Stimulated activated naive B cell treated with anti-CD40 and anti-IgM and Interleukin-4, amounts not matched to agents 10 μg/mL and 1 μg/mL and 100 μg/mL, for 72 hours (primary cell): ENCODE results near the gene EDC4.
"Not testable (repeated sequence)": the region's sequence is repeated elsewhere in the genome, so short reads cannot be mapped to it uniquely, and the experiment has no call there.

Source experiments
- ATAC-seq, 2 donors: fragments of 150-1000 bp; cut with Tn5 transposase; replicated peaks; 2 replicates each; pipeline ENCODE4 v1.10.0; 2021; ENCODE audit warnings: moderate library complexity in 1 of 2
- DNase-seq: peaks from one replicate; pipeline ENCODE4 v3.0.0; 2021
- H3K27ac Mint-ChIP-seq: one replicate; pipeline ENCODE4 v1.8.0; 2022; ENCODE audit warnings: mild to moderate bottlenecking, mixed read lengths
- H3K27me3 Mint-ChIP-seq, 2 donors: one replicate each; pipeline ENCODE4 v1.8.0; 2022; ENCODE audit warnings: mixed read lengths in 2 of 2
- H3K36me3 Mint-ChIP-seq, 2 donors: one replicate each; pipeline ENCODE4 v1.8.0; 2022; ENCODE audit warnings: mixed read lengths in 2 of 2, mild to moderate bottlenecking in 1 of 2
- H3K4me1 Mint-ChIP-seq, 2 donors: one replicate each; pipeline ENCODE4 v1.8.0; 2022; ENCODE audit warnings: mixed read lengths in 2 of 2, mild to moderate bottlenecking in 1 of 2
- H3K4me3 Mint-ChIP-seq, 2 donors: one replicate each; pipeline ENCODE4 v1.8.0; 2022; ENCODE audit warnings: mild to moderate bottlenecking in 2 of 2, mixed read lengths in 2 of 2, moderate library complexity in 1 of 2
- H3K9me3 Mint-ChIP-seq, 2 donors: one replicate each; pipeline ENCODE4 v1.8.0; 2022; ENCODE audit warnings: mixed read lengths in 2 of 2, mild to moderate bottlenecking in 1 of 2

Gene EDC4

DNA sequence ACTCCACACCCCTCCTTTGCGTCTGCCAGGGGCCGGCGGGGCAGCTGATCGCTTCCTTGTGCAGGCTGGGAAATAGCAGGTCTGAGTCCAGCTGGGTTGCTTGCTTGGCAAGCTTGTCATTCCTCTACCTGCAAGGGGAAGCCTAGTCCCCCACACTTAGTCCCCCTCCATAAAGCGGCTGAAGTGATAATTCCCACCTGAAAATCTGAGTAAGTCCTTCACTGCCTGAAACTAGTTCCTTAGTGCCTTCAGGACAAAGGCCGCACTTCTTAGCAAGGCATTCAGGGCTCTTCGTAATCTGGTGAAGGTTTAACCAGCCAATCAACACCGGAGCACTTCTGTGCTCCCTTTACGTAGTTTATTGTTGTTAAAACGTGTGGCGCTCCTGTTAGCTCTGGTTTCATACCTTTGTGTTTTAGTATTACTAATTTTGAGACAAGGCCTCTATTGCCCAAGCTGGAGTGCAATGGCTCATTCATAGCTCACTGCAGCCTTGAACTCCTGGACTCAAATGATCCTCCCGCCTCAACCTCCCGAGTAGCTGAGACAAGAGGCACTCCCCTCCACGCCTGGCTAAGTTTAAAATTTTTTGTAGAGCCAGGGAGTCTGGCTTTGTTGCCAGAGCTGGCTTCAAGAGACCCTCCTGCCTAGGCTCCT lies 21.0 kb downstream of the EDC4 start:
- Mint-ChIP-seq H3K4me1 (peaks cover 18 to 24% of the 10 kb centered on the region in 2 donors), H3K36me3 (peaks cover 0 to 3% of the 10 kb centered on the region in 2 donors), H3K27ac (peak overlapping the region; percentile 98), H3K4me3 (peak overlapping the region; percentile 91 to 95), H3K9me3 (no peaks in the 10 kb centered on the region), H3K27me3 (no peaks in the 10 kb centered on the region)
- no peak for ATAC-seq
- DNase-seq, result no peak

DNA sequence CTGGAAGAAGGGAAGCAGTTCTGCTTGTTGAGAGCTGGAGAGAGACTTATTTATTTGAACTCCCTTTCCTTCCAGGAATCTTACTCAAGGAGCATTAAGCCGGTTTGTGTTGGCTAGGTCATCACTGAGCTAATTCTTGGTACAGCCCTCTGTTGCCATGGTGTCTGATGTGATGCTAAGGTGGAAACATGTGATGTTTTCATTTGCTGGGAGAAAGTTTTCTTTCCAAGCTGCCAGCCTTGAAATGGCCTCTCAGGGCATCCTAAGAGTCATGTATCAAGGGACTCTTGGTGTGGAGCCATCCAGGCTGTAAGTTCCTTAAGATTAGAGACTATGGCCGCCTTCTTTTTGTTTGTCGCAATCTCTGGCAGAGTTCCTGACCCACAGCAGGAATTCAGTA lies 24.4 kb downstream of the EDC4 start:
- DNase-seq, result no peak
- Mint-ChIP-seq H3K36me3 (peaks cover 3% of the 10 kb centered on the region in 2 donors), H3K4me3 (no peak overlapping the region), H3K27ac (no peak overlapping the region), H3K4me1 (peaks cover 26 to 39% of the 10 kb centered on the region in 2 donors), H3K27me3 (no peaks in the 10 kb centered on the region), H3K9me3 (no peaks in the 10 kb centered on the region)
- ATAC-seq, result no peak

DNA sequence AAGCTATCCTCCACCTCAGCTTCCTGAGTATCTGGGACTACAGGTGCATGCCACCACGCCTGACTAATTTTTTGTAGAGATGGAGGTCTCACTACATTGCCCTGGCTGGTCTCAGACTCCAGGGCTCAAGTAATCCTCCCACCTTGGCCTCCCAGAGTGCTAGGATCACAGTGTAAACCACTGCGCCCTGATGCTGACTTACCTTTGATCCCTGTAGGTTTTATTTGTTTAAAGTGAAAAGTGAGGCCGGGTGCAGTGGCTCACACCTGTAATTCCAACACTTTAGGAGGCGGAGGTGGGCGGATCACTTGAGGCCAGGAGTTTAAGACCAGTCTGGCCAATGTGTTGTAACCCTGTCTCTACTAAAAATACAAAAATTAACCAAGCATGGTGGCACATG lies 28.9 kb downstream of the EDC4 start:
- ATAC-seq (no peak), DNase-seq (no peak)
- Mint-ChIP-seq H3K4me3 (no peak overlapping the region), H3K36me3 (peaks cover 15 to 16% of the 10 kb centered on the region in 2 donors), H3K27me3 (no peaks in the 10 kb centered on the region), H3K9me3 (no peaks in the 10 kb centered on the region), H3K4me1 (peaks cover 15 to 30% of the 10 kb centered on the region in 2 donors), H3K27ac (no peak overlapping the region)

DNA sequence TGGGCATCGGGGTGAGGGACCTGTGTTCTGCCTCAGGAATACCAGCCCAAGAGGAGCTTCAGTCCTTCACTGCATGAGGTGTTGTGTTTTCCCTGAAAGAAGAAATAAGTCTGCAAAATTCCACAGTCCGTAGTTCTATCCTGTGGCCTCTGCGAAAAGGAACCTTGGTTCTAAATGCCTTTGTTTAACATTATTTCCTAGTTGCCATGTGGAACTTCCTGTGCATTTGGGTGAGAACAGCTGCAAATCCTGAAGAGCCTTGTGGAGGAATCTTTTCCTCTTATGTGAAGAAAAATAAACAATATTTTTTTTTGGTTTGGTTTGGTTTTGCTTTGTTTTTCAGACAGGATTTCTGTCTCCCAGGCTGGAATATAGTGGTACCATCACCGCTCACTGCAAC lies 30.0 kb downstream of the EDC4 start:
- Mint-ChIP-seq H3K4me1 (peaks cover 14 to 23% of the 10 kb centered on the region in 2 donors), H3K27ac (no peak overlapping the region), H3K27me3 (no peaks in the 10 kb centered on the region), H3K9me3 (no peaks in the 10 kb centered on the region), H3K36me3 (peaks cover 15 to 18% of the 10 kb centered on the region in 2 donors), H3K4me3 (no peak overlapping the region)
- DNase-seq, result no peak
- ATAC-seq, result no peak

DNA sequence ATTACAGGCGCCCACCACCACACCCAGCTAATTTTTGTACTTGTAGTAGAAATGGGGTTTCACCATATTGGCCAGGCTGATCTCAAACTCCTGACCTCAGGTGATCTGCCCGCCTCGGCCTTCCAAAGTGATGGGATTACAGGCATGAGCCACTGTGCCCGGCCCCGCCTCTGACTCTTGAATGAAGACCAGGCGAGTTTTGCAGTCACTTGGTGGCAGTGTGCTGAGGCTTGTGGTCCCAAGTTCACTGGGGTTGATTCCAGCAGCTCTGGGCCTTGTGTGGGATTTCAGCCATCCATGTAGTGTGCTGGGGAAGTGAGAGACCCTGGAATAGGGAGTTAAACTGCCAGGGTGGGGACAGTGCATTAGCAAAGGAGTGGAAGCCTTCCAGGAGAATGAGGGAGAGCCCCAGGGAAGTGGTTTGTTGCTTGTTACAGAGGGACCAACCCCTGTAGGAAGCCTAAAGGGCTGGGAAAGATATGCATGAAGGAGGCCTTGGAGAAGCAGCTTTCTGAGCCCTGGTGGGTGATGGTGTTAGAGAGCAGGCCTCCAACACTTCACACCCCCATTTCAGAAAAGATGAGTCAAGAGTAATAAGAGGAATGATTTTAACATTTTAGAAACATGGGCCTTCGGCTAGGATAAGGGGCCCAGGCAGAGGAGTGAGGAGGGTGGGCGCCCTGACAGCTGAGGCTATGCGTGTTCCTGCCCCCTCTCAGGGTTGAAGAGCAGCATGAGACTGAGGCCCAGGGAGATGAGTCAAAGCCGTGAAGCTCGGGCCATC lies 34.7 kb downstream of the EDC4 start:
- H3K36me3 Mint-ChIP-seq, result peaks cover 25 to 44% of the 10 kb centered on the region in 2 donors
- H3K27ac Mint-ChIP-seq, result peak overlapping the region; percentile 68

DNA sequence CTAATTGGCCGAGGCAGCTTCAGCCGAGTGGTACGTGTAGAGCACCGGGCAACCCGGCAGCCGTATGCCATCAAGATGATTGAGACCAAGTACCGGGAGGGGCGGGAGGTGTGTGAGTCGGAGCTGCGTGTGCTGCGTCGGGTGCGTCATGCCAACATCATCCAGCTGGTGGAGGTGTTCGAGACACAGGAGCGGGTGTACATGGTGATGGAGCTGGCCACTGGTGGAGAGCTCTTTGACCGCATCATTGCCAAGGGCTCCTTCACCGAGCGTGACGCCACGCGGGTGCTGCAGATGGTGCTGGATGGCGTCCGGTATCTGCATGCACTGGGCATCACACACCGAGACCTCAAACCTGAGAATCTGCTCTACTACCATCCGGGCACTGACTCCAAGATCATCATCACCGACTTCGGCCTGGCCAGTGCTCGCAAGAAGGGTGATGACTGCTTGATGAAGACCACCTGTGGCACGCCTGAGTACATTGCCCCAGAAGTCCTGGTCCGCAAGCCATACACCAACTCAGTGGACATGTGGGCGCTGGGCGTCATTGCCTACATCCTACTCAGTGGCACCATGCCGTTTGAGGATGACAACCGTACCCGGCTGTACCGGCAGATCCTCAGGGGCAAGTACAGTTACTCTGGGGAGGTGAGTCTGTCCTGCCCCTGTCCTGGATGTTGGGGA lies 36.3 kb downstream of the EDC4 start:
- DNase-seq, result no peak
- no peaks in the 10 kb centered on the region for H3K9me3 Mint-ChIP-seq
- no peak overlapping the region for H3K4me3 Mint-ChIP-seq
- ATAC-seq, result no peak
- H3K27ac Mint-ChIP-seq, result peak overlapping the region; percentile 15
- peaks cover 19 to 40% of the 10 kb centered on the region in 2 donors for H3K36me3 Mint-ChIP-seq
- H3K27me3 Mint-ChIP-seq, result no peaks in the 10 kb centered on the region
- peaks cover 11 to 20% of the 10 kb centered on the region in 2 donors for H3K4me1 Mint-ChIP-seq

More for the DNA sequence above, 34.7 kb downstream of the EDC4 start:
- Mint-ChIP-seq H3K4me1 (peaks cover 10 to 20% of the 10 kb centered on the region in 2 donors), H3K4me3 (no peak overlapping the region), H3K9me3 (no peaks in the 10 kb centered on the region), H3K27me3 (no peaks in the 10 kb centered on the region)
- no peak for DNase-seq
- no peak for ATAC-seq

DNA sequence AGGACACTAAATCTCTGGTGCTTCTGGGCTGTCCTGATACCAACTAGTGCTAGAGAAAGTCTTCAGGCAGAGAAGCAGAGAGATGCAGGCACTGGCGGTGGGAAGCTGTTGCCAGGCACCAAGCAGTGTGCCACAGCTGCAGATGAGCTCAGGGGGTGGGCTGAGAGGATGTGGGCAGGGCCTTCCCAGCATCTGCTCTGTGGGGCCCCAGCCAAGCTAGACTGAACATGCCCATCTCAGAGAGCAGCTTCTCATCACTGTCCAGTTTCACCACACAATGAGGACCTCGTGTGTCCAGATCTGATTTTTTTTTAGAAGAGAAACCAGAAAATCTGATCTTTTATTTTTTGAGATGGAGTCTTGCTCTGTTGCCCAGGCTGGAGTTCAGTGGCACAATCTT lies 37.3 kb downstream of the EDC4 start:
- H3K27ac Mint-ChIP-seq, result no peak overlapping the region
- H3K27me3 Mint-ChIP-seq, result no peaks in the 10 kb centered on the region
- H3K9me3 Mint-ChIP-seq, result no peaks in the 10 kb centered on the region
- H3K4me3 Mint-ChIP-seq, result no peak overlapping the region
- peaks cover 21 to 43% of the 10 kb centered on the region in 2 donors for H3K36me3 Mint-ChIP-seq
- ATAC-seq (peak; percentile 57 to 65), DNase-seq (no peak)
- H3K4me1 Mint-ChIP-seq, result peaks cover 14 to 16% of the 10 kb centered on the region in 2 donors

DNA sequence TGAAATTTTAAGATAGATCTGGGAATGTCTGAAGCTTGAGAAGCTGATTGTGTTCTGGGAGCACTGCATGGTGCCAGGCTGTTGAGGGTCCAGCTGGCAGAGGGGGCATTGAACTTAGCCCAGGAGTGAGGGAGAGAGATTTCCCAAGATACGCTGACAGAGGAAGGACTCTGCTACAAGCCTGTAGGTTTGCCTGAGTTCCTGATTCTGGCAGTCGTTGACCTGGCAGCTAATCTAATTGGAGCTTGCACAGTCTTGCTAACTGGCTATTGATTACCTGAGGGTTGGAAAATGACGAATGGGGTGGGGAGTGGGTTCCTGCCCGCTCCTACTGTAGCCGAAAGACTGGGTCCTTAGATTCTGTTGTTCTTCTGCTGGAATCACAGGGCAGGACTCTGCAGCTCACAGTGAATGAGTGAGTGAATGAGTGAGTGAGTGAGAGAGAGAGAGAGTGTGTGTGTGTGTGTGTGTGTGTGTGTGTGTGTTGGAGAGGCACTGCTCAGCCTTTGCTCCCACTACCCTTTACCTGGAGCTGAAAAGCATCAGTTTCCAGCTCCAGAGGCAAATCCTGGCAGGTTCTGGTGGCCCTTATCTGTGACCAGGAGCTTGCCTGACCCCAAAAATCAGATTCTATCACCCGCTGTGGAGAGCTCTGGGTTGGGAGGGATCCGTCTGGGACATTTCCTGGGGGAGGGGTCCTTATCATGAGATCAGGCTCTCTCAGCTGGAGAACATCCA lies 42.1 kb downstream of the EDC4 start:
- peaks cover 22 to 42% of the 10 kb centered on the region in 2 donors for H3K36me3 Mint-ChIP-seq
- no peaks in the 10 kb centered on the region for H3K9me3 Mint-ChIP-seq
- no peak overlapping the region for H3K27ac Mint-ChIP-seq
- peaks cover 20 to 24% of the 10 kb centered on the region in 2 donors for H3K4me1 Mint-ChIP-seq
- ATAC-seq (no peak), DNase-seq (no peak)
- H3K27me3 Mint-ChIP-seq, result no peaks in the 10 kb centered on the region
- H3K4me3 Mint-ChIP-seq, result no peak overlapping the region

DNA sequence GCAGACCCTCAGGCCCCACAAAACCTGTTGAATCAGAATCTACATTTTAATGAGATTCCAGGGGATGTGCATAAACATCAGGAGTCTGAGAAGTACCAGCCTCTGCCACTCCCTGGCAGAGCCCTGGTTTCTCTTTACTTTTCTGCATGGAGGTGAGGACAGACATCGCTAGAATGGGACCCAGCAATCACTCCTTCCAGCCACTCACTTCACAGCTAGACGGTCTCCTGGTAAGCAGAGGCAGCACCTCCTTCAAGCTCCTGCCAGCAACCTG lies 42.6 kb downstream of the EDC4 start:
- H3K36me3 Mint-ChIP-seq, result peaks cover 21 to 41% of the 10 kb centered on the region in 2 donors
- H3K9me3 Mint-ChIP-seq, ATAC-seq, DNase-seq, H3K27ac Mint-ChIP-seq, H3K4me3 Mint-ChIP-seq, H3K27me3 Mint-ChIP-seq: not testable (repeated sequence)
- H3K4me1 Mint-ChIP-seq, result peaks cover 19 to 20% of the 10 kb centered on the region in 2 donors

DNA sequence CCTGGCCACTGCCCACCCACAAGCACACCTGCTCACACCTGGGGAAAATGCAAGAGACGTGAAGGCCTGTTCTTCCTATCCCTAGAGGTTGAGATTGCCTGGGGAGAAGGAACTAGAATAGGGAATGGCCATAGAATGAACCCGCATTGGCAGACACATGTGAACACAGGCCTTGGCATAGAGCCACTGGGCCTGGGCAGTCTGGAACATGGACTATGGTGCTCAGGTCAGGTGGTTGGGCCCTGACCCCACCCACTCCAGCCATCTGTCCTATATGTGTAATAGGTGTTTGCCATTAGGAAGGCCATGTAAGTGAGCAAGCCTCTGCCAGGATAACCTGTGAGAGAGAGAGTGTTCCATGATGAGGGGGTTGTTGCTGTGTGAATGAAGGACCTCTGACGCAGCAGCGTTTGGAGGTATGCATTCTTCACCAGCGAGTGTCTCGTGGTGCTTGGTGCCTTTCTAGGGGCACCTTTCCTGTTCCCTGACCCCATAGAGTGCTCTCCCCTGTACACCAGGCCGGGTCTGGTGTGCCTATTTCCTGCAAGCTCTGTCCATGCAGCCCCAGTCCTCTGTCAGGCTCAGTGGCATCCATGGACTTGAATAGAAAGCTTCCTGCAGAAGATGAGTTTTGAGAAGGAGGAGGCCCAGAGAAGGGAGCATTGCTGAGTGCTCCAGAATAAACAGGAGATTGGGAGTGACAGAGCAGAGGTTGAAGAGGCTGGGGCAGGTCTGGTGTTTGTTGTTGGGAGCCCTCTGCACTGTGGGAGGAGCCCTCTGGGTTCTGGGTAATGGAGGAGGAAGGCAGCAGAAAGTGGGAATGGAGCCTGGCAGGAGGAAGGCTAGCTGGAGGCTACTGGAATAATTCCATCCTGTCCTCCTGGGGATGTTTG lies 43.2 kb downstream of the EDC4 start:
- no peak for DNase-seq
- Mint-ChIP-seq H3K36me3 (peaks cover 21 to 42% of the 10 kb centered on the region in 2 donors), H3K27me3 (no peaks in the 10 kb centered on the region), H3K9me3 (no peaks in the 10 kb centered on the region), H3K4me3 (no peak overlapping the region), H3K27ac (peak overlapping the region; percentile 7), H3K4me1 (peaks cover 17 to 19% of the 10 kb centered on the region in 2 donors)
- ATAC-seq, result no peak

DNA sequence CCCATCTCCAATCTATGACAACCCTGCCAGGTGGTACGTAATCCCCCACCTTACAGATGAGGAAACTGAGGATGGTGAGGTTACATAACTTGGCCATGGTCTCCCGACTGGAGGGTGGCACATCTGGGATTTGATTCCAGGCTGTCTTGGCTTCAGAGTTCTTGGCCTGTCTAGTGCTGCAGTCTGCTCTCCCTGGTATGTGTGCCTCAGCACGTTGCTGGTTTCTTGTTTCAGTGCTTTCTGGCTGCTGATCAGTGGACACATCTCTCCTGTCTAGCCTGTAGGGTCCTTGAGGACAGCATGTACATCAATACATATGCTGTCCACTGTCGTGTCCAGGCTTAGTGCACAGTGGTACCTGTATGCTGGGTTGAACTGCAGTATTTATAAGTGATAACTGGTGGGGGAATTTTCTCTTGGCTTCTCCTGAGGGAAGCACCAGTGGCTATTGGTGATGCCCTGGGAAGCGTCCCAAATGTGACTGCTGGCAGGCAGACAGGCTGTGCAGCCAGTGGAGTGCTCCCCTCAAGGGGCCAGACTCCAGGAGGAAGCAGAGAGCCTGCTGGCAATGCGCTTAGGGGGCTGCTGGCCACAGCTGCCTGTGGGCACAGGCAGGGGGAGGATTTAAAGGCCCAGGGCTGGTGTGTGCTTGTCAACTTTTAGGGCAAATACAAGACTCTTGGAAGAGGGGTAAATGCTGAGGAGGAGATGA lies 44.4 kb downstream of the EDC4 start:
- Mint-ChIP-seq H3K9me3 (no peaks in the 10 kb centered on the region), H3K27ac (peak overlapping the region; percentile 77), H3K4me1 (peaks cover 23 to 25% of the 10 kb centered on the region in 2 donors), H3K36me3 (peaks cover 23 to 40% of the 10 kb centered on the region in 2 donors), H3K27me3 (no peaks in the 10 kb centered on the region), H3K4me3 (no peak overlapping the region)
- ATAC-seq (no peak), DNase-seq (no peak)

DNA sequence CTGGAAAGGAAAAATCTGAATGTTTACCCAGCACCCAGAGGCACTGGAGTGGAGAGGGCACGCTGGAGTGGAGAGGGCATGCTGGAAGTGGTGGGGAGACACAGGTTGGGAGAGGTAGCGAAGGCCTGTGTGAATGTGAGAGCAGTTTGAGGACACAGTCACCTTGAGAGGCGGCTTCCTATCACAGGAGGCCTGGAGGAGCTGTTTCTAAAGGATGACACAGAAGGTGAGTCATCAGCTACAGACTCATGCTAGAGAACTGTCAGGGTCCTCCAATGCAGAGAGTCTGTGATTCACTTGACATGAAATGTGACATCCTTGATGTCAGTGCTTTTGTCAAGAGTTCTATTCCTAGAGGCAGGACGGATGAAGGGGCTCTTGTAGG lies 45.0 kb downstream of the EDC4 start:
- H3K4me1 Mint-ChIP-seq, result peaks cover 24 to 26% of the 10 kb centered on the region in 2 donors
- DNase-seq, result no peak
- H3K36me3 Mint-ChIP-seq, result peaks cover 23 to 42% of the 10 kb centered on the region in 2 donors
- H3K27ac Mint-ChIP-seq, result peak overlapping the region; percentile 77
- H3K9me3 Mint-ChIP-seq, result no peaks in the 10 kb centered on the region
- no peak overlapping the region for H3K4me3 Mint-ChIP-seq
- ATAC-seq, result peak; percentile 41 to 71
- no peaks in the 10 kb centered on the region for H3K27me3 Mint-ChIP-seq

DNA sequence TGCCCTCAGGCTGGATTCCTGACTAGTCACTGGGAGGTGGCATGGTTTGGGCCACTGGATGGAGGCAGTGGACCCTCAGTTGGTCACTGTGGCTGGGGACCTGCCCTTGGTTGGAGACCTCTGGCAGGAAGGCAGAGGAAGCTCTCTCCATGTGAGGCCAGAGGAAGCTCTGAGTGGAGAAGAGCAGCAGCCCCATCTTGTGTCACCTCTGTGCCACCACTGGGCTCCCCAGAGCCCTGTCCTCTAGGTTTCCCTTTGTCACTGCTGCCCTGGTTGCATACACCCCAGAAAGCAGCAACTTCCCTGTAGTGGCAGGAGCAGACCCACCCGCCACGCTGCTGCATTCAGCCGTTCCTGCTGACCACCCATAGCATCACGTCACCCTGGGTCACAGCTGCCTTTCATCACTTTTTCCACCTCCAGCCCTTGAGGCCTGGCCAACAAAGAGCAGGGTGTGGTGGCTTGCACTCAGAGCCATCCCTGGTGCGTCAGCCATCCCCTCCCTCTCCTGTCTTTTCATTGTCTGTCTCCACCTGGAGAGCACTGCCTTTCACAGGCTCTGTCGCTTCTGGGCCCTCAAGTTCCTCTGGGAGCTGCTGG lies 46.9 kb downstream of the EDC4 start:
- peaks cover 20 to 35% of the 10 kb centered on the region in 2 donors for H3K36me3 Mint-ChIP-seq
- no peak overlapping the region for H3K27ac Mint-ChIP-seq

More for the DNA sequence above, 46.9 kb downstream of the EDC4 start:
- H3K4me3 Mint-ChIP-seq, result no peak overlapping the region
- ATAC-seq (no peak), DNase-seq (no peak)
- no peaks in the 10 kb centered on the region for H3K9me3 Mint-ChIP-seq
- no peaks in the 10 kb centered on the region for H3K27me3 Mint-ChIP-seq
- H3K4me1 Mint-ChIP-seq, result peaks cover 25 to 38% of the 10 kb centered on the region in 2 donors
